GM21526 (cell line): ENCODE measurements around the gene NINJ2.
"Not testable (repeated sequence)": the region's sequence is repeated elsewhere in the genome, so short reads cannot be mapped to it uniquely, and the experiment has no call there.

Source experiments
- ATAC-seq: cut with Tn5 transposase; IDR thresholded peaks from one replicate; pipeline ENCODE4 v1.9.1; 2021; ENCODE audit warnings: moderate library complexity; ENCODE audit not compliant: unreplicated experiment, low FRiP score

NINJ2 gene

GRCh38 chr12:643475-644302 is 19.6 kb downstream of the NINJ2 start:
- peak; percentile 10 for ATAC-seq

GRCh38 chr12:642633-643474 is 20.4 kb downstream of the NINJ2 start:
- peak; percentile 53 for ATAC-seq

- ATAC-seq = not testable (repeated sequence)
Measured at GRCh38 chr12:641321-641720, 21.9 kb downstream of the NINJ2 start.

- ATAC-seq = no peak
Measured at GRCh38 chr12:640773-641172, 22.5 kb downstream of the NINJ2 start.

GRCh38 chr12:639988-640387 is 23.3 kb downstream of the NINJ2 start:
- ATAC-seq = no peak

GRCh38 chr12:639566-639965 is 23.7 kb downstream of the NINJ2 start:
- no peak for ATAC-seq

GRCh38 chr12:638953-639557 is 24.2 kb downstream of the NINJ2 start:
- no peak for ATAC-seq

- no peak for ATAC-seq
Measured at GRCh38 chr12:636632-637031, 26.6 kb downstream of the NINJ2 start.

- ATAC-seq = no peak
Measured at GRCh38 chr12:633731-634130, 29.5 kb downstream of the NINJ2 start.

GRCh38 chr12:632102-632696 is 31.0 kb downstream of the NINJ2 start:
- ATAC-seq = no peak

GRCh38 chr12:630656-631632 is 32.3 kb downstream of the NINJ2 start:
- ATAC-seq = peak; percentile 78

- ATAC-seq = not testable (repeated sequence)
Measured at GRCh38 chr12:628742-629078, 34.5 kb downstream of the NINJ2 start.

GRCh38 chr12:627863-628741 is 35.1 kb downstream of the NINJ2 start:
- no peak for ATAC-seq

- ATAC-seq = no peak
Measured at GRCh38 chr12:627285-627684, 36.0 kb downstream of the NINJ2 start.

GRCh38 chr12:625998-626397 is 37.2 kb downstream of the NINJ2 start:
- no peak for ATAC-seq

- no peak for ATAC-seq
Measured at GRCh38 chr12:623865-624372, 39.3 kb downstream of the NINJ2 start.

- ATAC-seq = no peak
Measured at GRCh38 chr12:623172-623864, 39.9 kb downstream of the NINJ2 start.

- no peak for ATAC-seq
Measured at GRCh38 chr12:622416-622815, 40.8 kb downstream of the NINJ2 start.
